AG10803 (cell line): ENCODE data around the gene NEB.
"Not testable (repeated sequence)": the region's sequence is repeated elsewhere in the genome, so short reads cannot be mapped to it uniquely, and the experiment has no call there.

Source experiments
- DNase-seq: peaks from one replicate; pipeline ENCODE4 v3.0.0; 2010; ENCODE audit warnings: low read depth
- H3K4me3 ChIP-seq: 2 replicates; pipeline ENCODE4 v1.5.1; 2011; ENCODE audit warnings: mild to moderate bottlenecking, low read length, control low read depth
- TF ChIP-seq, protein P1 (sequence below): conservative IDR thresholded peaks from 2 replicates; pipeline ENCODE4 v1.5.1; 2011; ENCODE audit warnings: mild to moderate bottlenecking, low read length, control low read depth, inconsistent platforms

The NEB gene

DNA sequence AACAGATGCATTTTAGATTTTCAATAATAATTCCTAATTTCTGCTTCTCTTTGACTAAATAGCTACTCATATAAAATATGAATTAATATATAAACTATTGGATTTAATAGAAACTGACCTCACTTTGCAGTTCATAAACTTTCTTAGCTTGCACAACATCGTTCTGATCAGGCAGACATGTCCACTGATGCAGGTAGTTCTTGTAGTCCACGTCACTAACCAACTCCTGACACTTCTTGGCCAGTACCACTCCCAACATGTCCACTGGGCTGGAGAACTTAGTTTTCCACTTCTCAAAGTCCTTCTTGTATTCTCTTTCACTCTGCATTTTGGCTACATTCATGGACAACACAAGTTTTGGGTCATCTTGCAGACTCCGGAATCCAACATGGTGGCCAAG lies 83.8 kb downstream of the NEB start:
- DNase-seq = no peak
- no peak overlapping the region for H3K4me3 ChIP-seq
- TF ChIP-seq, protein P1, sequence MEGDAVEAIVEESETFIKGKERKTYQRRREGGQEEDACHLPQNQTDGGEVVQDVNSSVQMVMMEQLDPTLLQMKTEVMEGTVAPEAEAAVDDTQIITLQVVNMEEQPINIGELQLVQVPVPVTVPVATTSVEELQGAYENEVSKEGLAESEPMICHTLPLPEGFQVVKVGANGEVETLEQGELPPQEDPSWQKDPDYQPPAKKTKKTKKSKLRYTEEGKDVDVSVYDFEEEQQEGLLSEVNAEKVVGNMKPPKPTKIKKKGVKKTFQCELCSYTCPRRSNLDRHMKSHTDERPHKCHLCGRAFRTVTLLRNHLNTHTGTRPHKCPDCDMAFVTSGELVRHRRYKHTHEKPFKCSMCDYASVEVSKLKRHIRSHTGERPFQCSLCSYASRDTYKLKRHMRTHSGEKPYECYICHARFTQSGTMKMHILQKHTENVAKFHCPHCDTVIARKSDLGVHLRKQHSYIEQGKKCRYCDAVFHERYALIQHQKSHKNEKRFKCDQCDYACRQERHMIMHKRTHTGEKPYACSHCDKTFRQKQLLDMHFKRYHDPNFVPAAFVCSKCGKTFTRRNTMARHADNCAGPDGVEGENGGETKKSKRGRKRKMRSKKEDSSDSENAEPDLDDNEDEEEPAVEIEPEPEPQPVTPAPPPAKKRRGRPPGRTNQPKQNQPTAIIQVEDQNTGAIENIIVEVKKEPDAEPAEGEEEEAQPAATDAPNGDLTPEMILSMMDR = no peak

DNA sequence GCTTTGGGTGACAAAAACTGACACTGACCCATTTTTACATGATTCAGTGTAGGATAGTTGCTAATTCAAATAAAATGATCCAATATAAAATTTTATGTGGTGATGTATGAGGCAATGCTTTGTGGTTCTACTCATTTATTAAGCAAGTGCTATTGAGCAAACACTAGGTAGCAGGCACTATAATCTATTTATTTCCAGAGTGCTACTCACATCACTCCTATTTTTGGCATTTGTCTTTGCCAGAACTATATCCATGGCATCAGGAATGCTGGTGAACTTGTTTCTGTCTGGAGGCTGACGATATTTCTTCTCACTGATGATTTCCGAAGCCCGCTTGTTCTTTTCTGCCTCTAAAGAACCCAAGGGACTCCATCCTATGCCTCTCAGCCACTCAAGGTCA lies 84.3 kb downstream of the NEB start:
- TF ChIP-seq, protein P1 = no peak
- H3K4me3 ChIP-seq = no peak overlapping the region
- DNase-seq = no peak

DNA sequence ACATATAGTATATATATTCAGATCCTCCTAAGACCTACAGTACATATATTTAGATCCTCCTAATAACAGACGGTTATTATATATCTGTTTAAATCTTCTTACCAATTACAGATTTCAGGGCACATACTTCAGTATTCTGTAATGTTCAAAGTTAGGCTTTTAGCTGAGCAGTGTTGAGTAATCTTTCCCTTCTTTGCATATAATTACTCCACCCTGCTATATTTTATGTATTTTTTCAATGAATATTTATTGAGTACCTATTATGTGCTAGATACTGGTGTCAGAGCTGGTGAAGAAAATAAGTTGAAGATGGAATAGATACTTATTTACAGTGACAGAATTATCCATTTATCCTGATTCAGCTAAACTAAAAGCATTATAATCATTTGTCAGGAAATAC lies 84.9 kb downstream of the NEB start:
- TF ChIP-seq, protein P1 = no peak
- DNase-seq = no peak
- H3K4me3 ChIP-seq = no peak overlapping the region

DNA sequence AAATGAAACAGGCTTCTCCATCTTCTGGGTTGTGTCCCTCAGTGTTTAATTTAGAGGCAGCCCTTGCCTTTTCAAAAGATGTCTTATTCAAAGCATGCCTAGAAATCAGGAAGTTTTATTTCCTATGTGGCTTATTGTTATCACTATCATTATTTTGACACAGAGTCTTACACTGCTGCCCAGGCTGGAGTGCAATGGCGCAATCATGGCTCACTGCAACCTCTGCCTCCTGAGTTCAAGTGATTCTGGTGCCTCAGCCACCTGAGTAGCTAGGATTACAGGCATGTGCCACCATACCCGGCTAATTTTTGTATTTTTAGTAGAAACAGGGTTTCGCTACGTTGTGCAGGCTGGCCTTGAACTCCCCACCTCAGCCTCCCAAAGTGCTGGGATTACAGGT lies 87.8 kb downstream of the NEB start:
- DNase-seq, H3K4me3 ChIP-seq: not testable (repeated sequence)

DNA sequence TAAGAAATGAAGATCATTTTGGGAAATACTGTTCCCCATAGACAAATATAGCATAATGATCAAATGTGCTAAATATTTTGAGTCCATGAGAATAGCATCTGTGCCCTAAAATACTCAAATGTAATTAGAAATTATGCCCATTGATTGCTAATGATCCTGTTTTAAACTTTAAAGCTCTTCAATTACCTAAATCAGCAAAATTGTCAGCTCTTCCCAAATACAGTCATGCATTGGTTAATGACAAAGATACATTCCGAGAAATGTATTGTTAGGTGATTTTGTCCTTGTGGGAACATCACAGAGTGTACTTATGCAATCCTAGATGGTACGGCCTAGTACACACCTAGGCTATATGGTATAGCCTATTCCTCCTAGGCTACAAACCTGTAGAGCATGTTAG lies 89.7 kb downstream of the NEB start:
- TF ChIP-seq, protein P1 = no peak
- DNase-seq = no peak

DNA sequence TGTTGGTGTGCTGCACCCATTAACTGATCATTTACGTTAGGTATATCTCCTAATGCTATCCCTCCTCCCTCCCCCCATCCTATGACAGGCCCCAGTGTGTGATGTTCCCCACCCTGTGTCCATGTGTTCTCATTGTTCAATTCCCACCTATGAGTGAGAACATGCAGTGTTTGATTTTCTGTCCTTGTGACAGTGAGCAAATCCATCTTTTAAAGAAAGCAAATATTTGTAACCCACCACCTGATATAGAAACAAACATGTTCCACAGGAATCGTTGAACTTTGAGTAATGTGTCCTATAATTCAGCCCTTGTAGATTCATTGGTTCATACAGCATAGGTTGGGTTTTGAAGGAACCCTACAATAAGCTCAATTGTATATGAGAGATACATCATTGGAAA lies 92.4 kb downstream of the NEB start:
- not testable (repeated sequence) for DNase-seq, H3K4me3 ChIP-seq

More for the DNA sequence above, 89.7 kb downstream of the NEB start:
- no peak overlapping the region for H3K4me3 ChIP-seq

DNA sequence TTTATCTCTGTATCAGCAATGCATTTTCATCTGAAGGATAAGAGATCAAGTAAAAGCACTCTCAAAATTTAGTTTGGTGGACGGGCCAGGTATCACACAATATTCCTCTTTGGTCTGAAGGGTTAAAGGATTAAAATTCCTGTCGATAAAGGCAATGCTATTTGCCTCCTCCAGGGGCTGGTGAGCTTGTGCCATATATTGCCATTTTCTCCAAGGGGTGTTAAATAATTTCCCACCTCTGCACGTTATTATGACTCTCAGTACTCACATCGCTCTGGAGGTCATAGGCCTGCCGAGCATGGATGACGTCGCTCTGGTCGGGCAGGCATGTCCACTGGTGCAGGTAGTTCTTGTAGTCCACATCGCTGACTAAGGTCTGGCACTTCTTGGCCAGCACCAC lies 94.2 kb downstream of the NEB start:
- DNase-seq = no peak
- H3K4me3 ChIP-seq = no peak overlapping the region
- TF ChIP-seq, protein P1 = no peak

DNA sequence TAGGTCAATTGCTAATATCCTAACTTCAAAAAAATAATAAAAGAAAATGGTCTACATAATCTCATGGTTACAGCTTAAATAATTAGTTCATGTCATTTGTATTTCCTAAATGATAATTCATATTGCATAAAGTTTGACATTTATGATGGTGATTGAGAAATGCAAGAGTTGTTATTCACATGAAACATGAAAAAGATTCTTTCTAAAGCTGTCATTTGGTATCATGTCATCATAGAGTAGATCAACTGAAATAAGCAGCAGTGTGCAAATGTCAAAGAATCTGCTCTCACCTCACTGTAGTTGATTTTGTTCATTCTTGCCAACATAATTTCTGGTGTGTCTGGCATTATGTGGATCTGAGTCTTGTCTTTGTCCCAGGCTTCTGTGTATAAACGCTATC lies 95.3 kb downstream of the NEB start:
- TF ChIP-seq, protein P1 = no peak
- DNase-seq = no peak

More for the DNA sequence above, 95.3 kb downstream of the NEB start:
- H3K4me3 ChIP-seq = no peak overlapping the region
